ENCODE measurements around the gene PLEKHA7. TPM values are rescaled to one million over a fixed set of nuclear protein-coding genes. Genes with fewer than 3 reads are reported as not detected.

The PLEKHA7 gene
- total and polyA plus RNA-seq, 2 donors from 2014 or later, result 24.4 to 65.7 TPM

- Histone ChIP-seq H3K9ac (ENCODE audit: low read length in 3 of 3) (no peak overlapping the region), H3K9me3 (ENCODE audit: control insufficient read depth in 2 of 3, insufficient read depth in 1 of 3, low read length in 3 of 3) (no peaks in the 10 kb centered on the region), H3K36me3 (ENCODE audit: control insufficient read depth in 2 of 3, insufficient read depth in 3 of 3, low read length in 3 of 3) (no peaks in the 10 kb centered on the region), H3K27ac (ENCODE audit: low read depth in 2 of 2, low read length in 2 of 2) (no peak overlapping the region), H3K4me3 (ENCODE audit: low read length in 3 of 3) (no peak overlapping the region), H3K27me3 (ENCODE audit: control insufficient read depth, insufficient read depth, low read length) (no peaks in the 10 kb centered on the region), H3K4me1 (ENCODE audit: control insufficient read depth in 2 of 3, insufficient read depth in 2 of 3, low read depth in 1 of 3, low read length in 3 of 3) (peaks cover 0 to 5% (median 0%) of the 10 kb centered on the region in 3 donors)
- peak in 2 of 5 donors; percentile 59 to 68 for DNase-seq
- no peak for FAIRE-seq
- TF ChIP-seq CTCF (IDR thresholded peaks at IDR 0.05; ENCODE audit: borderline replicate concordance, extremely low read depth, insufficient read depth), result peak; percentile 71
- intact Hi-C loops (cut with DNase I), result no loop called here
These were observed 78.5 kb downstream of the PLEKHA7 start for GRCh38 chr11:16935518-16936302.

- no peak overlapping the region for H3K27ac ChIP-seq (ENCODE audit: low read depth in 2 of 2, low read length in 2 of 2)
- DNase-seq (no peak), FAIRE-seq (no peak)
- no peak for TF ChIP-seq CTCF (IDR thresholded peaks at IDR 0.05; ENCODE audit: borderline replicate concordance, extremely low read depth, insufficient read depth)
- H3K4me3 ChIP-seq (ENCODE audit: low read length in 3 of 3), result no peak overlapping the region
- H3K4me1 ChIP-seq (ENCODE audit: control insufficient read depth in 2 of 3, insufficient read depth in 2 of 3, low read depth in 1 of 3, low read length in 3 of 3), result peaks cover 0 to 5% (median 5%) of the 10 kb centered on the region in 3 donors
- no peaks in the 10 kb centered on the region for H3K9me3 ChIP-seq (ENCODE audit: control insufficient read depth in 2 of 3, insufficient read depth in 1 of 3, low read length in 3 of 3)
- intact Hi-C loops (cut with DNase I), result no loop called here
- no peaks in the 10 kb centered on the region for H3K36me3 ChIP-seq (ENCODE audit: control insufficient read depth in 2 of 3, insufficient read depth in 3 of 3, low read length in 3 of 3)
- H3K9ac ChIP-seq (ENCODE audit: low read length in 3 of 3), result no peak overlapping the region
- H3K27me3 ChIP-seq (ENCODE audit: control insufficient read depth, insufficient read depth, low read length), result no peaks in the 10 kb centered on the region
These were observed 80.2 kb downstream of the PLEKHA7 start for GRCh38 chr11:16933756-16934603.

- Histone ChIP-seq H3K9me3 (ENCODE audit: control insufficient read depth in 2 of 3, insufficient read depth in 1 of 3, low read length in 3 of 3) (no peaks in the 10 kb centered on the region), H3K36me3 (ENCODE audit: control insufficient read depth in 2 of 3, insufficient read depth in 3 of 3, low read length in 3 of 3) (no peaks in the 10 kb centered on the region), H3K9ac (ENCODE audit: low read length in 3 of 3) (no peak overlapping the region), H3K4me1 (ENCODE audit: control insufficient read depth in 2 of 3, insufficient read depth in 2 of 3, low read depth in 1 of 3, low read length in 3 of 3) (peaks cover 0 to 6% (median 5%) of the 10 kb centered on the region in 3 donors), H3K4me3 (ENCODE audit: low read length in 3 of 3) (no peak overlapping the region), H3K27me3 (ENCODE audit: control insufficient read depth, insufficient read depth, low read length) (no peaks in the 10 kb centered on the region), H3K27ac (ENCODE audit: low read depth in 2 of 2, low read length in 2 of 2) (no peak overlapping the region)
- no peak for FAIRE-seq
- no peak for TF ChIP-seq CTCF (IDR thresholded peaks at IDR 0.05; ENCODE audit: borderline replicate concordance, extremely low read depth, insufficient read depth)
- no peak for DNase-seq
- intact Hi-C loops (cut with DNase I), result no loop called here
These were observed 80.9 kb downstream of the PLEKHA7 start for GRCh38 chr11:16933291-16933690.
